Left renal cortex interstitium (tissue), 4 donors: ENCODE results near the gene USP34. TPM values are rescaled to one million over a fixed set of nuclear protein-coding genes. Genes with fewer than 3 reads are reported as not detected.
"Not testable (repeated sequence)": the region's sequence is repeated elsewhere in the genome, so short reads cannot be mapped to it uniquely, and the experiment has no call there.

Experiments
- DNase-seq, 4 donors: peaks; one replicate each; pipeline ENCODE4 v3.0.0-alpha.2; 2013; ENCODE audit warnings: low read depth in 4 of 4, low spot score in 2 of 4, missing footprints in 1 of 4
- polyA plus RNA-seq, 4 donors: library from polyadenylated mRNA; unstranded; fragments of 120-200 nt; gene quantifications; one replicate each; pipeline ENCODE4 v1.2.1, GENCODE V29; 2013; ENCODE audit not compliant: insufficient read length in 4 of 4

The USP34 gene
- polyA plus RNA-seq, 4 donors, result 97.9 to 178 (median 121) TPM

DNA sequence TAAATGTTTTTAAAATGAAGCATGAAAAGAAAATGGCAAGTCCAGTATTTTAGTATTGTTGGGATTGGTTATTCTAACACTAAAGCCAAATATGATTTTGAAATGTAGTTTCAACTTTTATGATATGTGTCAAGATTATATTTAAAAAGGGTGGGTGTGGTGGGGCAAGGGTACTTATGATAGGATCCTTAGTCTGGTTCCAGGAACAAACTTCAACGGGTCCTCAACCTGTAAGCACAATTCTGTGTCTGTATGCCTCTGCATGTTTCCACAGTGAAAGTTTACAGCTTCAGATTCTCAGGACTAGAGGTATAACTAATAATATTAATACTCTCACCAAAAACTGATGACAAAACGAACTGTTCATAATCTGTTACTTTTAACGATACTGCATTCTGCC lies 5.8 kb downstream of the USP34 start:
- DNase-seq, result no peak

- DNase-seq, result no peak
Measured at GRCh38 chr2:61463769-61464475, 7.0 kb downstream of the USP34 start.

GRCh38 chr2:61461404-61461803 lies 9.5 kb downstream of the USP34 start:
- no peak for DNase-seq

- no peak for DNase-seq
Measured at GRCh38 chr2:61460163-61460562, 10.7 kb downstream of the USP34 start.

DNA sequence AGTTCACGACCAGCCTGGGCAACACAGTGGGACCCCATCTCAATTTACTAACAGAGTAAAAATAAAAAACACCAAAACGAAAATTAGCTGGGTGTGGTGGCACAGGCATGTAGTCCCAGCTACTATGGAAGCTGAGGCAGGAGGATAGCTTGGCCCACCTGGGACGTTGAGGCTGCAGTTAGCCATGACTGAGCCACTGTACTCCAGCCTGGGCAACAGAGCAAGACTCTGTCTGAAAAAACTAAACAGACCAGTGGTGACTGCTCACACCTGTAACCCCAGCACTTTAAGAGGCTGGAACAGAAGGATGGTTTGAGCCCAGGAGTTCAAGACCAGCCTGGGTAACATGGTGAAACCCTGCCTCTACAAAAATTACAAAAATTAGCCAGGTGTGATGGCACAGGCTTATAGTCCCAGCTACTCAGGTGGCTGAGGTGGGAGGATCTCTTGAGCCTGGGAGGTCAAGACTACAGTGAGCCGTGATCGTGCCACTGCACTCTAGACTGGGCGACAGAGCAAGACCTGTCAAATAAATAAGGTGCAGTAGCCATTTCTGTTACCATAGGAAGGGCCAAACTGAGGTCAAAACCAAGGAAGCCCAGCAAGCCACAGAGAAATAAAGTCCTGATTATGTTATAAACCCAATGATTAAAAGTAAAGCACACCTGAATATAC lies 14.0 kb downstream of the USP34 start:
- DNase-seq, result no peak

GRCh38 chr2:61456070-61456745 lies 14.7 kb downstream of the USP34 start:
- DNase-seq, result no peak

DNA sequence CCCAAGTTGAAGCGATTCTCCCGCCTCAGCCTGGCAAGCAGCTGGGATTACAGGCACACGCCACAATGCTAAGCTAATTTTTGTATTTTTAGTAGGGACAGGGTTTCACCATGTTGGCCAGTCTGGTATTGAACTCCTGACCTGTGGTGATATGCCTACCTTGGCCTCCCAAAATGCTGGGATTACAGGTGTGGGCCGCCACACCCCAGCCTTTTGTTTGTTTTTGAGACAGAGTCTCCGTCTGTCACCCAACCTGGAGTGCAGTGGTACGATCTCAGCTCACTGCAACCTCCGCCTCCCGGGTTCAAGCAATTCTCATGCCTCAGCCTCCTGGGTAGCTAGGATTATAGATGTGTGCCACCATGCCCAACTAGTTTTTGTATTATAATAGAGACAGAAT lies 15.9 kb downstream of the USP34 start:
- DNase-seq, result not testable (repeated sequence)

GRCh38 chr2:61454383-61454782 lies 16.5 kb downstream of the USP34 start:
- DNase-seq, result no peak

GRCh38 chr2:61452392-61452791 lies 18.5 kb downstream of the USP34 start:
- no peak for DNase-seq

DNA sequence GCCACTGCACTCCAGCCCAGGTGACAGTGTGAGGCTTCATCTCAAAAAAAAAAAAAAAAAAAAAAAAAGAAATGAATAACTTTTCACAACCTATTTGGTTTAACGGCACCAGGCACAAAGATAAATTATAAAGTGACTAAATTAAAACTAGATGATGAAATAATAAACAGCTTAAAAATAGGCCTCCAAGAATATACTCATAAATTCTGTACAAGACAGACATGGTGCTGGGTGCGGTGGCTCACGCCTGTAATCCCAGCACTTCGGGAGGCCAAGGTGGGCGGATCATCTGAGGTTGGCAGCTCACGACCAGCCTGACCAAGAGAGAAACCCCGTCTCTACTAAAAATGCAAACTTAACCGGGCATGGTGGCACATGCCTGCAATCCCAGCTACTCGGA lies 19.7 kb downstream of the USP34 start:
- no peak for DNase-seq

DNA sequence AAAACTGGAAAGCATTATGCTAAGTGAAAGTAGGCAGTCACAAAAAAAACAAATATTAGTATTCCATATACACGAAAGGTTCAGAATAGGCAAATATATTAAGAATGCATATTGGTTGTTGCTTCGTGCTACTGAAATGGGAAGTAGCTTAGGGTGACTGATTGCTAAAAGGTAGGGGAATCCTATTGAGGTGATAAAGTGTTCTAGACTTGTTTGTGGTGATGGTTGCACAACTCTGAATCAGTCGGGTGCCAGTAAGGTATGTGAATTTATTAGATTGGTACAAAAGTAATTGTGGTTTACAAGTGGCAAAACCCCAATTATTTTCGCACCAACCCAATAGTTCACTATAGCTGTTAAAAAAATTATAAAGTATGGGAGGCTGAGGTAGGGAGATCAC lies 20.7 kb downstream of the USP34 start:
- DNase-seq, result no peak

- DNase-seq, result no peak
Measured at GRCh38 chr2:61448229-61448628, 22.7 kb downstream of the USP34 start.

GRCh38 chr2:61446971-61447370 lies 23.9 kb downstream of the USP34 start:
- DNase-seq, result not testable (repeated sequence)

DNA sequence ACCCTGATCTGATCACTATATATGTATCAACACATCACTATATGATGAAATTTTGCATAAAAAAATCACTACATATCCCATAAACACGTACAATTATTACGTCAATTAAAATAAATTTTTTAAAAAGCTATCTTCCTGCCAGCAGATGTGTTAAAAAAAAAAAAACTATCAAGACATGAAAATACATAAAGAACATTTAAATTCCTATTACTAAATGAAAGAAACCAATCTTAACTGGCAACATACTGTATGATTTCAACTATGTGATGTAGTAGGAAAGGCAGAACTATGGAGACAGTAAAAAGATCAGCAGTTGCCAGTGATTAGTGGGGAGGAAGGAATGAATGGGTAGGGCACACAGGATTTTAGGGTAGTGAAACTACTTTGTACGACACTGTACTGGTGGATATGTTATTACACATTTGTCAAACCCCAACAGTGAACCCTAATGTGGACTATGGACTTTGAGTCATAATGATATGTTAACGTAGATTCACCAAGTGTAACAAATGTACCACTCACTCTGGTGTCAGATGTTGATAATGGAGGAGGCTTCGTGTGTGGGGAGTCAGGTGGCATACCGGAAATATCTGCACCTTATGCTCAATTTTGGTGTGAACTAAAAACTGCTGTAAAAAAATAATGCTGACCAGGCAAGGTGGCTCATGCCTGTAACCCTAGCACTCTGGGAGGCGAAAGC lies 27.4 kb downstream of the USP34 start:
- no peak for DNase-seq

- no peak for DNase-seq
Measured at GRCh38 chr2:61439241-61440002, 31.5 kb downstream of the USP34 start.

DNA sequence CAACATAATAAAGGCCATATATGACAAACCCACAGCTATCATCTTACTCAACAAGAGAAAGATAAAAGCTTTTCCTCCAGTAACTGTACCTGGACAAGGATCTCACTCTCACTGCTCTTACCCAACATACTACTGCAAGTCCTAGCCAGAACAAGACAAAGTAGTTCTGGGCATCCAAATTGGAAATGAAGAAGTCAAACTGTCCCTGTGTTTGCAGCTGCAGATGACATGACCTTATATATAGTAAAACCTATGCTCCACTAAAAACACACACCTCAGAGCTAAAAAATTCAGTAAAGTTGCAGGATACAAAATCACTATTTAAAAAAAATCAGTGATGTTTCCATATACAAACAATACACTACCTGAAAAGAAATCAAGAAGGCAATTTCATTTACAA lies 32.2 kb downstream of the USP34 start:
- DNase-seq, result no peak

DNA sequence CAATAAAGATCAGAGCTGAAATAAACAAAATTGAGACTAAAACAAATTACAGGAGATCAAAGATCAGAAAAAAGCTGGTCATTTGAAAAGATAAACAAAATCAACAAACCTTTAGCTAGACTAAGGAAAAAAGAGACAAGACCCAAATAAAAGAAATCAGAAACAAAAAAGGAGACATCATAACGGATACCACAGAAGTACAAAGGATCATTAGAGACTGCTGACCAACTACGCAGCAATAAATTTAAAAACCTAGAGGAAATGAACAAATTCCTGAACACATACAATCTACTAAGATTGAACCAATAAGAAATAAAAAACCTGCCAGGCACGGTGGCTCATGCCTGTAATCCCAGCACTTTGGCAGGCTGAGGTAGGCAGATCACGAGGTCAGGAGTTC lies 33.7 kb downstream of the USP34 start:
- DNase-seq, result no peak

DNA sequence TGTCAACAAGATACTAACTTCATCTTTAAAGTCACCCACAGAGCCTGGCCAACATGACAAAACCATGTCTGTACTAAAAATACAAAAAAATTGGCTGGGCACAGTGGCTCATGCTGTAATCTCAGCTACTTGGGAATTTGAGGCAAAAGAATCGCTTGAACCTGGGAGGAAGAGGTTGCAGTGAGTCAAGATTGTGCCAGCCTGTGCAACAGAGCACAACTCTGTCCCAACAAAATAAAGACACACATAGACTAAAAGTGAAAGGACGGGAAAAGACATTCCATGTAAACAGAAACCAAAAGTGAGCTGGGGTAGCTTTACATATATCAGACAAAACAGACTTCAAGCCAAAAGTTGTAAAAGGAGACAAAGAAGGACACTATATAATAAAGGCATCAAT lies 34.8 kb downstream of the USP34 start:
- no peak for DNase-seq

DNA sequence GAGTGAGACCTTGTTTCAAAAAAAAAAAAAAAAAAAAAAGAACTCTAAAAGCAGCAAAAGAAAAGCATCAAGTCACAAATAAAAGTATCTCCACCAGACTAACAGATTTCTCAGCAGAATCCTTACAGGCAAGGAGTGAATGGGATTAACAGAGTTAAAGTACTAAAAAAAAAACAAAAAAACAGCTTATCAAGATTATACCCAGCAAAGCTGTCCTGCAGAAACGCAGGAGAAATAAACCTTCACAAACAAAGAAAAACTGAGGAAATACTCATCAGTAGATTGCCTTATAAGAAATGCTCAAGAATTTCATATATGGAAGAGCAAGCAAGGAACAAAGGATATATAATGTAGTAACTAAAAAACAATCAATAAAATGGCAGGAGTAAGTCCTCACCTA lies 35.6 kb downstream of the USP34 start:
- no peak for DNase-seq

- DNase-seq, result no peak
Measured at GRCh38 chr2:61434314-61434713, 36.6 kb downstream of the USP34 start.

DNA sequence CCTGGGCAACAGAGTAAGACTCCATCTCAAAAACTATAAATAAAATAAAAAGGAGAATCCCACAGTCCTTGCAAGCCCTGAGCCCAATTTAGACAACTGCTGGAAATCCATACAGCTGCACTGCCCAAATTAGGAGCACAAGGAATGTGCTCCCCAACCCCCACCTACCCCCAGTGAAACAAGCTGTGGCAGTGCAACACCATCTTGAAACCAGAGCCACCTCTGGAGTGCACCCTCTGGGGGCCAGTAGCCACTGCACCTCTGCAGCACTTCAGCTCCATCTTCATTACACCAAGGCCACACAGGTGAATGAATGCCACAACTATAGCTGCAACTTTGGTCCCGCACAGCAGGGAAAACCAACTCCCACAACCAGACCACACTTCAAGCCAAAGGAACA lies 37.3 kb downstream of the USP34 start:
- no peak for DNase-seq
